Kidney capillary endothelial cell (primary cell): ENCODE results near the gene GLP2R.

Source experiments
- DNase-seq: peaks from one replicate; pipeline ENCODE4 v3.0.0-alpha.2; 2018; ENCODE audit warnings: low spot score

Gene GLP2R

GRCh38 chr17:9855036-9855435 lies 29.3 kb downstream of the GLP2R start:
- DNase-seq: no peak

DNA sequence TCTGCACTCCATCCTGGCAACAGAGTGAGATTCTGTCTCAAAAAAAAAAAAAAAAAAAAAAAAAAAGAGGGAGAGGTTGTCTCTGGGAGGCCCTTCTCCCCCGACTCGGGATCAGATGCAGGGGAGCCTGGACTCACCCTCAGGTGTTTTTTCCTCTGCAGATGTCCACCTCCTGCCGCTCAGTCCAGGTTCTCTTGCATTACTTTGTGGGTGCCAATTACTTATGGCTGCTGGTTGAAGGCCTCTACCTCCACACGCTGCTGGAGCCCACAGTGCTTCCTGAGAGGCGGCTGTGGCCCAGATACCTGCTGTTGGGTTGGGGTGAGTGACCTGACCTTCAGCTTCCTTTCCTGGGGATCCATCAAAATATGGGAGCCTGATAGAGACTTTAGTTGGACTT lies 34.1 kb downstream of the GLP2R start:
- DNase-seq: no peak

DNA sequence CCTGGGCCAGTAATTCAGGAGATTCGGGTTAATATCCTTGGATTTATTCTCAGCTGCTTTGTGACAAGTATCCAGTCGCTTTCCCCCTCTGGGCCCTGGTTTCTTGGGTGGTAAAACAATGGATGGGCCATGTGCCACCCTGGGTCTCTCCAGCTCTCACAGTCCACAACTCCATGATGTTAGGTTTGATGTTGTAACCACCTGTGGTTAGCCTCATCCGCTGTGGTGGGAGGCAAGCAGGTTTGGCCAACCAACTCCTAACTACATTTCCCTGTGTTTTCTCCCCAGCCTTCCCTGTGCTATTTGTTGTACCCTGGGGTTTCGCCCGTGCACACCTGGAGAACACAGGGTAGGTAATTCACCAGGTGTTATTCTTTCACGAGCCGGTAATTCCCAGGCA lies 35.1 kb downstream of the GLP2R start:
- DNase-seq: no peak

- DNase-seq: no peak
These were observed 36.5 kb downstream of the GLP2R start for GRCh38 chr17:9862220-9862619.

DNA sequence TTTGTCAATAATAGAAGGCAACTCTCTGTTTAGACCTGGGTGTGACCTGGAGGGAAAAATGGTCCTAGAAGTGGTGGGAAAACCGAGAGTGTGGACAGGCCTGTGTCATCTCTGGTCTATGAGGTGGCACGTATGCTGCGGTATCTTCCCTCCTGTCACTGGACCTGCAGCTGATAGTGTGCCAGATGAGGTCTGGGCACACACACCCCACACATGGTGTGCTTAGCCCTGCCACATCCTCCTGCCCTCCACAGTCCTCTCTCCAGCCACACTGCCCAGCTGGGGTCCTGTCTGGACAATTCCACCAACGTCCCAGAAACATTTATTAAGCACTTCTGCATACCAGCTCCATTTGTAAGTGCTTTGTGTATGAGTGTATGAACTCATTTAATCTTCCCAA lies 37.2 kb downstream of the GLP2R start:
- no peak for DNase-seq

- DNase-seq: no peak
These were observed 39.9 kb downstream of the GLP2R start for GRCh38 chr17:9865586-9865985.

GRCh38 chr17:9868552-9868951 lies 42.8 kb downstream of the GLP2R start:
- no peak for DNase-seq

DNA sequence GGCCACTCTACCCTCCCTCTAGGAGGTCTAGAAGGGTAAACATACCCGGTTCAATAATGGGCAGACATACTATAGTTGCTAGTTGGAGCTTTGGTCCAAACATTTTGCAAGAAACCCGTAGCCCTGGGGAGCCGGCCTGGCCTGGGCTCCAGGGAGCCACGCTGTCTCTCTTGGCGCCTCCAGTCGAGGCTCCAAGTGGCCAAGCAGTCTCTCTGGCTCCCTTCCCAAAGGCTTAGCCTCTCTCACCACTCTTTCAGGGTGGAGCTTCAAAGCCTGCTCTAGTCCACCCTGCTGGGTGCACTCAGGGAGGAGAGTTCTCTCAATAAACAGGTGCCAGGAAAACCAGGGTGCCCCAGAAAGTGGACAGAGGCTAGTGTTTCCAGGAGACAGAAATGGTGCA lies 47.1 kb downstream of the GLP2R start:
- no peak for DNase-seq

- no peak for DNase-seq
These were observed 49.0 kb downstream of the GLP2R start for GRCh38 chr17:9874722-9875121.

- DNase-seq: no peak
These were observed 49.7 kb downstream of the GLP2R start for GRCh38 chr17:9875441-9875840.

DNA sequence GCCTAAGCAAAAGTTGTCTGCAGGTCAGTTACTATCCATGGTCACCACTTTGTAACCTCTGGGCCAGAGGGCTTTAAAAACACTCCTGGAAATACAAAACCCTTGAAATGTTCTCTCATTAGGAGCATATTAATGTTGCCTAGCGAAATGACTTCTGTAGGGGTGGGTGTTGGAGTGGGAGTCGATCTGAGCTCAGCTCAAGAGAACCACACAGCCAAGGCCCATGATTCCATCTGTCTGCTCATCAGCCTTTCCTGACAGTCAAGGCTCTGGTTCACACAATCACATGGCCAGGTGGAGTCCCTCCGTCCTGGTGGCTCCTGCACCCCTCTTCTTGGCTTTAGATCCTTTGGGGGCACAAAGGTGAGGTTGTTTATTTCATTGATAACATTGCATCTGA lies 52.6 kb downstream of the GLP2R start:
- DNase-seq: no peak

GRCh38 chr17:9878786-9879525 lies 53.2 kb downstream of the GLP2R start:
- no peak for DNase-seq

GRCh38 chr17:9880582-9880999 lies 54.9 kb downstream of the GLP2R start:
- DNase-seq: no peak

- DNase-seq: no peak
These were observed 57.7 kb downstream of the GLP2R start for GRCh38 chr17:9883451-9883850.

DNA sequence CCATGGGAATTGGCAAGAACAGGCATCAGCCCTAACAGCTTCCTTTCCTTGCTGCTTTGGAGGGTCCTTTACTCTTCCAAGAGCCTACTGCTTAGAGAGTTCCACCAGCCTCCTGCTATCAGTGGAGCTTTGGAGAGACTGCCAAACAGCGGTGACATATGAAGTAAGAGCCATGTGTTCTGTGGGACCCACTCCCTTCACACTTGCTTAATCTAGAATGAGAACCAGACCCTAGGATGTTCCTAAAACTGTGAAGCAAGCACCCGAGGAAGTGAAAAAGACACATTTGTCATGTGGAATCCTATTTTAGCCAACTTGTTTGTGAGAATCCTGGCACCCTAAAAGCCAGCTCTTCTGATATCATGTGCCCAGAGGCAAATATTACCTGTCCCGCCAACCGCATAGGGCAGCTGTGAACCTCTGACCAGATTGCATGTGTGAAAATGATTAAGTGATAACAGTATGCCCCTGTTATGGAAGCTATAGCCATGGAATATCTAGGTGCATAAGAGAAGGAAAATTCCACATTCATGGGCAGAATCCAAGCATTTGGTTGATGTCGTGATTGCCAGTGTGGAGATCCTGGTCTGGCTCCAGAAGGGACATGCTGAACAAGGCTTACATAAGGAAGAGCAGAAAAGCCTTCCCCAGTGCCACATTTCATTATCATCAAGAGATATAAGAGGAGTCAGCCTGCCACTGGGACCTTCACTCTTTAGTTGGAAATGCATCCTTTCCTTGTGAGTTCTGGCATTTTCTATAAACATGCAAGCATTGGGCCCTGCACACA lies 60.6 kb downstream of the GLP2R start:
- DNase-seq: no peak

DNA sequence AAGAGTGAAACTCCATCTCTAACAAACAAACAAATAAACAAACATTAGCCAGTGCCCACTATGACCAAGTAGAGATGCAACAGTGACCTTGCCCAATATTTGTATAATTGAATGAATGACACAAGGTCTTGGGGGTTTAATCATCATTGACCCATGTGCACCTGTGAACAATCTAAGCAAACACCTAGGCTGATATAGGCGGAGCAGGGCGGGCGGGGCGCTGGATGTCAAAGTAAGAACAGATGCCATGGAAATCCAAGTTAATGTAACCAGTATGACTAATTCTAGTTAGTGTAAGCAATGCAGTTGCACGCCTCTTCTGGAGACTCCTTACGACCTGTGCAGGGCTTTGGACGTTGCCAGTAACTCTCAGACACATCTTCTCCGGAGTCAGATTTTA lies 61.8 kb downstream of the GLP2R start:
- no peak for DNase-seq

DNA sequence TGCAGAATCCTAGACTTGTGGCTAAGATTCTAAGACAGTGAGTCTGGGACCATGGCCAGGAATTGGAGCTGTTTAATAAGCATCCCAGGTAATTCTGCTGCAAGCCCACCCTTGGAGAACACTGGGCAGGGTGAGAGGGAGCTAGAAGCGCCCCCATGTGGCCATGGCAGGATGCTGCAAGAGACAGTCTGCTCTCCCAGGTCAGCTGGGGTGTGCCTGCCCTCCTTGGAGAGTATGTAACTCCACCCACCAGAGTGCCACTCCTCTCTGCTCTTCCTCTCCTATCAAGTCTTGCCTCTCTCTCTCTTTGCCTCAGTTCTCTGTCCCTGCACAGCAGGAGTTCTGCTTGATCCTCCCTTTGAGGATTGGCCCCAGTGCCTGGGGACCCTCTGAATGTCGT lies 64.4 kb downstream of the GLP2R start:
- no peak for DNase-seq

DNA sequence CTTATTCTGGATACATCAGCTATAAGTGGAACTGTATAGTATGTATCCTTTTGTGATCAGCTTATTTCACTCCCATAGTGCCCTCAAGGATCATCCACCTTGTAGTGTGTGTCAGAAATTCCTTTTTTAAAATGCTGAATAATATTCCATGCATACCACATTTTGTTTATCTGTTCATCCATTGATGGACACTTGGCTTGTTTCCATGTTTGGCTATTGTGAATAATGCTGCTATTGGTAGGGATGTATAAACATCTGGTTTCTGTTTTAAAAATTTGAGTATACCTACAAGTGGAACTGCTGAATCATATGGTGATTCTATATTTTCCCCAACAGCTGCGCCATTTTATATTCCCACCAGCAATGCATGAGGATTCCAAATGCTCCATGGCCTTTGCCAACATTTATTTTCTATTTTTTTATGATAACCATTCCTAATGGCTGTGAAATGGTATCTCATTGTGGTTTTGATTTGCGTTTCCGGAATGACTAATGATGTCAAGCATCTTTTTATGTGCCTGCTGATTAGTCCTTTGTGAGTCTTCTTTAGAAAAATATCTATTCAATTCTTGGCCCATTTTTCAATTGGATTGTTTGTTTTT lies 67.8 kb downstream of the GLP2R start:
- DNase-seq: no peak

DNA sequence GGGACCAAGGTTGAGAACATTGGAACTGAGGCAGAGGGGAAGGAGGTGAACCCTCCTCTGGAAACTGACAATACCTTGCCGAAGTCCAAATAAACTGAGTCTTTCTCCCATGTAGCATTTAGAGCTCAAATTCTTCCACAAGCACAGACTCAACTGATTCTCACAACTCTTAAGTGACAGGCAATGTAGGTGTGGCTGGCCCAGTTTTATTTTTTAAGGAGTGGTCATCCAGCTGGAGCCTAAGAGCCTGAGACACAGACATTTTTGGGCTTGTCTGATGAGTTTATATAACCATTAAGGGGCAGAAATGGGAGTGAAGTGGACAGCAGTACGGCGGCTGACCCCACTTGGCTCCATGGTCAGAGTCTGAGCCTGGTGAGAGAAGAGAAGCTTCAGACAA lies 68.5 kb downstream of the GLP2R start:
- DNase-seq: no peak

GRCh38 chr17:9895923-9896322 lies 70.2 kb downstream of the GLP2R start:
- DNase-seq: no peak

DNA sequence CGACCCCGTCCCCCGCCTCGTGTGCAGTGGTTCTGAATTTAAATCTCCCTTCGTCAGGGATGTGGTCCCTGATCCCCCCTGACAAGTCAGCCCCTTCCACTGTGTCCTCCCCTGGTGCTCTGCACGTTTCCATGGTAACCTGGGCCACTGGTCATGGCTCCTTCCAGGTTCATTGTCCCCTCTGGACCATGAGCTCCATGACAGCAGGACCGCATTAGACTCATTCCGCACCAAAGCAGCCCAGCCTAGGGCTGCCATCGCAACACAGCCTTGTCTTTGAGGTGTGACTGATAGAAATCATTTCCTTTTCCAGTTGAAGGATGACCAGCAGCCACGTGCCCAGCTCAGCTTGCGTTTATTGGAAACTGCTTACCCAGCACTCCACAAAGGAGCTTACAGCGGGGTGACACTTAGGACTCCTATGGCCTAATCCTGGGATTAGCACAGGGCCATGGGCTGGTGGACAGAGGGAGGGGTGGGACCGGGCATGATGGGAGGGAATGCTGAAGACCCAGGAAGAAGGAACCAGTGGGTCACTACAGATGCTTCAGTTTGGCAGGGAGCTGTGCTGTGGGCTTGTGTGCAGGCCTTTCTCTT lies 71.7 kb downstream of the GLP2R start:
- DNase-seq: no peak

DNA sequence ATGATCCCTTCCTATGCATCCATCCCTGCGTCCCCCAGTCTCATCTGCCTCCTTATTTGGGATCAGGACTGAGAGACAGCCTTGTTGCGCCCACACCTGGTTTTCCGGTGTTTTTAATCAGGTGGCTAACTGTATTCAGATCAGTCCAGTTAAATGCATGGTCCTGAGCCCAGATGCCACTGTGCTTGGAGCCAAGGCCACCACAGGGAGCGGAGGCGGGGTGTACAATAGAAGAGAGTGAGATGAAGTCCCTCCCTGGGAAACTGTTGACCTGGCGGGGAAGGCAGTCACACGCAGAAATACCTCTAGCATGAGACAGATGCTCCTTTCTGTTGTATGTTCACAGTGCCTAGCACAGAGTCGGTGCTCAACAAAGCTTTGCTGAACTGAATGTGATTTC lies 73.1 kb downstream of the GLP2R start:
- DNase-seq: no peak
